ENCODE data around the gene TNRC6C.

TNRC6C gene

GRCh38 chr17:78140169-78141051 lies 181.9 kb downstream of the TNRC6C start:
- TF ChIP-seq CTCF (IDR thresholded peaks at IDR 0.05; ENCODE audit: low read depth, low read length): no peak
- no peak overlapping the region for H3K4me3 ChIP-seq (ENCODE audit: low read depth, low read length)

GRCh38 chr17:78141437-78142118 lies 183.1 kb downstream of the TNRC6C start:
- no peak overlapping the region for H3K4me3 ChIP-seq (ENCODE audit: low read depth, low read length)
- no peak for TF ChIP-seq CTCF (IDR thresholded peaks at IDR 0.05; ENCODE audit: low read depth, low read length)

DNA sequence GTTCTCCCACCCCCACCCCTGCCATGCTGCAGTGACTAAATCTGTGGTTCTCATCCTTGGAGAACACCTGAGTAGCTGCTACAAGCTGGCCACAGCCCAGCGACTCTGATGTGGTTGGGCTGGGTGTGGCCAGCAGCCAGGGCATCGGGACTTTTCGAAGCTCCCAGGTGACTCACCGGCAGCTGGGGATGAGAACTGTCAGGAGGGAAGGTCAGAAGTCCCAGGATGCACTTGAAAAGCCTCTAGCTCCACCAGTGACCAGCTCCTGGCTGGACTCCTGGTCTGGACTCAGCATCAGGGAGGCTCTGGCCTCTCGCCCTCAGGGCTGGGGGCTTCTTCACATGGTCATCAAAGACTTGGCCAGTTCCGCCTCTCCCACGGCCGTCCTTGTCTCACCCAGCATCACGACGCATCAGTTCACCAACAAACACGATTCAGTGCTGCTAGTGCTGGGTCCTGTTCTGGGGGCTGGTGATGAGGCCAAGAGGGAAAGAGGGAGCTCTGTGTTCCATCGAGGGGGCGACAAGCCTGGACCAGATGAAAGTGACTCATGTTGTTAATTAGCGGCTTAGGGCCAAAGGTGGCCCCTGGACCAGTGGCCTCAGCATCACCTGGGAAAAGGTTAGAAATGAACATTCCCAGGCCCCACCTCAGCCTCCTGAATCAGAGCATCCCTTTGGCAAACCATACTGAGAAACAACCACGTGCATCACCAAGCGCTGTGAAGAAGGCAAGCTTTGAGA lies 183.8 kb downstream of the TNRC6C start:
- H3K4me3 ChIP-seq (ENCODE audit: low read depth, low read length): no peak overlapping the region
- TF ChIP-seq CTCF (IDR thresholded peaks at IDR 0.05; ENCODE audit: low read depth, low read length): no peak

- no peak for TF ChIP-seq CTCF (IDR thresholded peaks at IDR 0.05; ENCODE audit: low read depth, low read length)
Measured at GRCh38 chr17:78143214-78144146, 185.0 kb downstream of the TNRC6C start.

GRCh38 chr17:78144147-78144719 lies 185.7 kb downstream of the TNRC6C start:
- no peak for TF ChIP-seq CTCF (IDR thresholded peaks at IDR 0.05; ENCODE audit: low read depth, low read length)

More at GRCh38 chr17:78143214-78144146, 185.0 kb downstream of the TNRC6C start:
- no peak overlapping the region for H3K4me3 ChIP-seq (ENCODE audit: low read depth, low read length)

More at GRCh38 chr17:78144147-78144719, 185.7 kb downstream of the TNRC6C start:
- H3K4me3 ChIP-seq (ENCODE audit: low read depth, low read length): no peak overlapping the region
